OCI-LY7 (cell line): ENCODE data around the gene FGD5. TPM values are rescaled to one million over a fixed set of nuclear protein-coding genes. Genes with fewer than 3 reads are reported as not detected.

ENCODE experiments used
- BruUV-seq: library from RNA; stranded (reverse); fragments of 400-500 nt; replicated peaks from 2 replicates; lab custom pipeline; 2021; lab: Mats Ljungman, UMichigan
- CTCF ChIA-PET: fragments of 300-600 bp; sonication (Branson Sonifier 250); formaldehyde crosslinking; loops from one replicate; lab custom pipeline; 2022; ENCODE audit warnings: antibody characterized with exemption; ENCODE audit not compliant: unreplicated experiment; lab: Charles Lee
- POLR2A ChIA-PET: fragments of 300-600 bp; sonication (Branson Sonifier 250); formaldehyde crosslinking; loops from one replicate; lab custom pipeline; 2022; ENCODE audit warnings: antibody characterized with exemption; lab: Charles Lee
- DNase-seq: peaks from one replicate; pipeline ENCODE4 v3.0.0-alpha.2; 2015; ENCODE audit warnings: low spot score
- H2AFZ ChIP-seq: fragments of 200-600 bp; sonication (generic), shearing (Covaris generic); 2 replicates; pipeline ENCODE4 v1.6.1; 2014; ENCODE audit warnings: mild to moderate bottlenecking, antibody characterized with exemption, low read length, moderate library complexity
- H3K27ac ChIP-seq: fragments of 200-600 bp; sonication (generic); 2 replicates; pipeline ENCODE4 v1.5.1; 2014; ENCODE audit warnings: mixed run types, low read depth, mild to moderate bottlenecking, moderate library complexity, low read length, inconsistent platforms; ENCODE audit not compliant: poor library complexity, severe bottlenecking
- H3K36me3 ChIP-seq: fragments of 200-600 bp; sonication (generic); 2 replicates; pipeline ENCODE4 v1.6.1; 2014; ENCODE audit warnings: mild to moderate bottlenecking, antibody characterized with exemption, low read length, moderate library complexity, mixed read lengths; ENCODE audit not compliant: insufficient read depth
- H3K4me1 ChIP-seq: fragments of 200-600 bp; sonication (generic); 2 replicates; pipeline ENCODE4 v1.5.1; 2014; ENCODE audit warnings: mild to moderate bottlenecking, low read length; ENCODE audit not compliant: insufficient read depth, poor library complexity, severe bottlenecking
- H3K4me2 ChIP-seq: fragments of 200-600 bp; sonication (generic); 2 replicates; pipeline ENCODE4 v1.6.1; 2014; ENCODE audit warnings: mild to moderate bottlenecking, low read length
- H3K4me3 ChIP-seq: fragments of 200-600 bp; sonication (generic); 2 replicates; pipeline ENCODE4 v1.5.1; 2014; ENCODE audit warnings: mild to moderate bottlenecking, low read depth, low read length; ENCODE audit not compliant: poor library complexity, severe bottlenecking
- H3K79me2 ChIP-seq: fragments of 200-600 bp; sonication (generic); 2 replicates; pipeline ENCODE4 v1.6.1; 2016; ENCODE audit warnings: low read depth, mild to moderate bottlenecking, low read length, moderate library complexity, mixed read lengths; ENCODE audit not compliant: insufficient read depth
- H3K9me2 ChIP-seq: fragments of 200-600 bp; sonication (generic); 2 replicates; pipeline ENCODE4 v1.6.1; 2016; ENCODE audit warnings: mild to moderate bottlenecking, low read length, mixed read lengths; ENCODE audit not compliant: insufficient read depth
- H3K9me3 ChIP-seq: fragments of 200-600 bp; sonication (generic); 2 replicates; pipeline ENCODE4 v1.6.1; 2014; ENCODE audit warnings: mild to moderate bottlenecking, mixed run types, low read length, mixed read lengths
- H4K20me1 ChIP-seq: fragments of 200-600 bp; sonication (generic); 2 replicates; pipeline ENCODE4 v1.6.1; 2014; ENCODE audit warnings: mild to moderate bottlenecking, antibody characterized with exemption, low read length, moderate library complexity, mixed read lengths; ENCODE audit not compliant: insufficient read depth
- EZH2phosphoT487 ChIP-seq: fragments of 200-600 bp; sonication (generic); IDR thresholded peaks from 2 replicates; pipeline ENCODE4 v1.6.1; 2018; ENCODE audit warnings: low read depth, borderline replicate concordance, mild to moderate bottlenecking, mixed run types, antibody characterized with exemption, low read length, moderate library complexity, mixed read lengths
- intact Hi-C: fragments of 100-400 bp; cut with micrococcal nuclease; formaldehyde crosslinking; loops from one replicate; pipeline ENCODE4 v1.10.0; 2022; ENCODE audit not compliant: unreplicated experiment
- total RNA-seq, 2 experiments: library from RNA; depleted of rRNA in 1 of 2; stranded (reverse); fragments of >200 nt in 1 of 2; shearing (Covaris generic) in 1 of 2; gene quantifications; 2 replicates each; pipeline ENCODE4 v1.2.3, GENCODE V29; 2014 to 2022
- TF ChIP-seq, protein P1 (sequence below): fragments of 200-600 bp; sonication (generic); conservative IDR thresholded peaks from 2 replicates; pipeline ENCODE4 v1.5.1; 2014; ENCODE audit warnings: mild to moderate bottlenecking, antibody characterized with exemption, low read length, moderate library complexity, mixed read lengths

FGD5 gene
- total RNA-seq, 2 experiments from 2014 or later, result 0.09 to 0.21 TPM

DNA sequence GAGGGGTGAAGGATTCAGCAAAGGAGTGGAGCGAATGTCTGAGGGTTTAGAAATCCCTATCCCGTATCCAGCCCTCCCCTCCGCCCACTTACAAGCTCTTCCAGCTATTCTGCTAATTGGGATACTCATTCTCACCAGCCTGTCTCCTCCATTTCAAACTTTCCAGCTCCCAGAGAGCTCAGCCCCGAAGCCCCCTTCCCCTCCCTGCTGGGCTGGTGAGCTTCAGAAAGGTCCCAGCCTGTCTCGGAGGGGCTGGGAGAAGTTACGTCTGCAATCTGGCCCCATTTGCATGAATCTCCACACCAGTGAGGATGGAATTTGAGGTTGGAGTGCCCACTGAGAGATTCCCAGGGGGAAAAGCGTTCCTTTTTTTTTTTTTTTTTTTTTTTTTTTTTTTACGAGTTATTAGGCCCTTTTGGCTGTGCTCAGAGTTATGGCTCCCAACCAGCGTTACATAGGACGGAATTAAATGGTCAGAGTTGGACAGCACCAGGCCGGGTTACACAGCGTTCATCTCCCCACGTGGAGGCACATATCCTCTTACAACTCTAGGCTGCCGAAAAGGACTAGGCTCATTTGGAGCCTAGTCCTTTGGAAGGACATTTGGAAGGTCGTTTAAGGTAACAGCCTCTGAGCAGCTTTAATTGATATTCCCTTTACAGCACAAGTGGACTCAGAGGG lies 34.6 kb downstream of the FGD5 start:
- intact Hi-C loops, result no loop called here
- CTCF ChIA-PET, result no interaction called here

DNA sequence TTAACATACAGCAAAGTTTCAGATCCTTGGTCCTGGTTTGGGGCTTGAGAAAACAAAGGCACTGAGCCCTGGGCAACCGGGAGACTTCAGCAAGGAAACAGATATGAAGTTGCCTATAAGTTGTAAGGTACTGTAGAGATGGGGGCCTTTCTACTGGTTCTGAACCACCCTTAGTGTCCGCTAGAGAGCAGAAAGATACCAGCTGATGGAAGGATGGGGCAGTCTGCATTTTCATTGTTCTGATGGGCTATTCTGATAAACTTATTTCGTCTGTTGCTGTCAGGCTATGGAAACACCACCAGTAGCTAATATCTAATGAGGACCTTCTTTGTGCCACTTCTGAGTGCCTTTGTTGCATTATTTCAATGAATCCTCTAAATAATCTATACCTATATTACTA lies 38.7 kb downstream of the FGD5 start:
- BruUV-seq, result no TSS peak
- Histone ChIP-seq H4K20me1 (no peaks in the 10 kb centered on the region), H3K9me2 (no peaks in the 10 kb centered on the region), H3K4me1 (no peaks in the 10 kb centered on the region), H3K9me3 (peaks cover 5% of the 10 kb centered on the region; the same call in 1 of the 2 replicates), H3K4me3 (no peak overlapping the region), H2AFZ (no peak overlapping the region), H3K27ac (no peak overlapping the region), H3K36me3 (no peaks in the 10 kb centered on the region), H3K4me2 (no peak overlapping the region), H3K79me2 (no peaks in the 10 kb centered on the region)
- intact Hi-C loops, result no loop called here
- CTCF ChIA-PET, result no interaction called here
- TF ChIP-seq, protein P1, sequence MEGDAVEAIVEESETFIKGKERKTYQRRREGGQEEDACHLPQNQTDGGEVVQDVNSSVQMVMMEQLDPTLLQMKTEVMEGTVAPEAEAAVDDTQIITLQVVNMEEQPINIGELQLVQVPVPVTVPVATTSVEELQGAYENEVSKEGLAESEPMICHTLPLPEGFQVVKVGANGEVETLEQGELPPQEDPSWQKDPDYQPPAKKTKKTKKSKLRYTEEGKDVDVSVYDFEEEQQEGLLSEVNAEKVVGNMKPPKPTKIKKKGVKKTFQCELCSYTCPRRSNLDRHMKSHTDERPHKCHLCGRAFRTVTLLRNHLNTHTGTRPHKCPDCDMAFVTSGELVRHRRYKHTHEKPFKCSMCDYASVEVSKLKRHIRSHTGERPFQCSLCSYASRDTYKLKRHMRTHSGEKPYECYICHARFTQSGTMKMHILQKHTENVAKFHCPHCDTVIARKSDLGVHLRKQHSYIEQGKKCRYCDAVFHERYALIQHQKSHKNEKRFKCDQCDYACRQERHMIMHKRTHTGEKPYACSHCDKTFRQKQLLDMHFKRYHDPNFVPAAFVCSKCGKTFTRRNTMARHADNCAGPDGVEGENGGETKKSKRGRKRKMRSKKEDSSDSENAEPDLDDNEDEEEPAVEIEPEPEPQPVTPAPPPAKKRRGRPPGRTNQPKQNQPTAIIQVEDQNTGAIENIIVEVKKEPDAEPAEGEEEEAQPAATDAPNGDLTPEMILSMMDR, result no peak
- no peak for TF ChIP-seq EZH2phosphoT487
- no peak for DNase-seq
- POLR2A ChIA-PET, result interaction anchor here (0.6 to 1.0 kb wide), 3 partner anchors 21 to 666 kb away, joined by 3 to 4 read pairs (median 4); no protein-coding TSS in a partner anchor

More for the DNA sequence above, 34.6 kb downstream of the FGD5 start:
- no peaks in the 10 kb centered on the region for H3K4me1 ChIP-seq
- no peak for DNase-seq
- H3K4me2 ChIP-seq, result no peak overlapping the region
- no peaks in the 10 kb centered on the region for H3K79me2 ChIP-seq
- no peak overlapping the region for H3K4me3 ChIP-seq
- POLR2A ChIA-PET, result interaction anchor here (0.8 to 1.2 kb wide), 2 partner anchors 182 to 565 kb away, joined by 3 to 8 read pairs; no protein-coding TSS in a partner anchor
- no peaks in the 10 kb centered on the region for H3K9me2 ChIP-seq
- no peak overlapping the region for H3K27ac ChIP-seq
- H3K9me3 ChIP-seq, result peaks cover 5% of the 10 kb centered on the region; the same call in 1 of the 2 replicates
- H3K36me3 ChIP-seq, result no peaks in the 10 kb centered on the region
- BruUV-seq, result no TSS peak
- TF ChIP-seq, protein P1, result no peak
- TF ChIP-seq EZH2phosphoT487, result no peak
- no peak overlapping the region for H2AFZ ChIP-seq
- H4K20me1 ChIP-seq, result no peaks in the 10 kb centered on the region

DNA sequence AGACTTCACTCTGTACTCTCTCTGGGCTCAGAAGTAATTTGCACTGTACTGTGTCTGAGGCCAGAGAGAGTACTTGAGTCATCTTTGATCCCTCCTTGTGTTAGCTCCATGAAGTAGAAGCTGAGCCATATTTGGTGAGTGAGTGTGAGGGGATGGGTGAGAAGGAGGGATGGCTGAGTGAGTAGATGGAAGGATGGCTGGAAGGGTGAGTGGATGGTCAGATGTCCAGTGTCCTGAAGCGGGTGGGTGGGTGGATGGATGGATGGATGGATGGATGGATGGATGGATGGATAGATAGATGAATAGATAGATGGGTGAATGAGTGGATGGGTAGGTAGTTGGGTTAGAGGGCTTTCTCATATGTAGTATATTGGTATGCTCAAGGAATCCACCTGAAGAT lies 39.3 kb downstream of the FGD5 start:
- DNase-seq, result no peak
- Histone ChIP-seq H3K79me2 (no peaks in the 10 kb centered on the region), H3K4me2 (no peak overlapping the region), H3K36me3 (no peaks in the 10 kb centered on the region), H3K4me1 (no peaks in the 10 kb centered on the region), H3K4me3 (no peak overlapping the region), H4K20me1 (no peaks in the 10 kb centered on the region), H2AFZ (no peak overlapping the region), H3K27ac (no peak overlapping the region), H3K9me2 (no peaks in the 10 kb centered on the region), H3K9me3 (peaks cover 5% of the 10 kb centered on the region; the same call in 1 of the 2 replicates)
- ChIA-PET POLR2A (interaction anchor here (0.6 kb wide), 1 partner anchor 20 kb away, joined by 4 read pairs; no protein-coding TSS in a partner anchor), CTCF (no interaction called here)
- no TSS peak for BruUV-seq
- TF ChIP-seq, protein P1, result no peak
- no peak for TF ChIP-seq EZH2phosphoT487
- intact Hi-C loops, result no loop called here
